Kidney tubule cell (primary cell): Measurements from ENCODE around the gene USP5.
A peak's percentile ranks its signal among the peaks of the same experiment; 100 is the strongest.
"Not testable (repeated sequence)": the region's sequence is repeated elsewhere in the genome, so short reads cannot be mapped to it uniquely, and the experiment has no call there.

ENCODE experiments used
- DNase-seq: peaks from one replicate; pipeline ENCODE4 v3.0.0-alpha.2; 2018; ENCODE audit warnings: low spot score

The USP5 gene

DNA sequence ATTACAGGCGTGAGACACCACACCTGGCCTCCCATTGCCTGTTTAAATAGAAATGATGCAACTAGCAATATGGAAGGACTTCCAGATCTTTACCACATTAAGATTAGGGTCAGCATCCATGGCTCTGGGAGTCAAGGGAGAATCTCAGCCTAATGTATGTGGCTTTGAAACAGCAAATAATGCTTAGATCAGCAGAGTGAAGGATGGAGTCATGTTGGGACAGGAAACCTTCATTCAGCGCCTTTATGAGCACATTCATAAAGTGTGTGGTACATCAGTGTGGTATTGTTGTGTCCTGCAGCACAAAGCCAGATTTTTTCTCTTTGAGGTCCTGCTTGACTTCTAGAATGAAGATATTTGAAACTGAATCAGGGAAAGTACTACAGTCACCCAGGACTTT lies 36.4 kb downstream of the USP5 start:
- no peak for DNase-seq

DNA sequence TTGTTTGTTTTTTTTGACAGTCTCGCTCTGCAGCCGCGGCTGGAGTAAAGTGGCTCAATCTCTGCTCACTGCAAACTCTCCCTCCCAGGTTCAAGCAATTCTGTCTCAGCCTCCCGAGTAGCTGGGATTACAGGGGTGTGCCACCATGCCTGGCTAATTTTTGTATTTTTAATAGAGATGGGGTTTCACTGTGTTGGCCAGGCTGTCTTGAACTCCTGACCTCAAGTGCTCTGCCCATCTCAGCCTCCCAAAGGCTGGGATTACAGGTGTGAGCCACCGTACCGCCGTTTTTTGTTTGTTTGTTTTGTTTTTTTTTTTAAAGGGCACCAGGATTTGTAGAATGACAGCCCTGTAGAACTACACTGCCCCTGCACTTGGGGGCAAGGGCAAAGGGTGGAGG lies 36.8 kb downstream of the USP5 start:
- DNase-seq = not testable (repeated sequence)

DNA sequence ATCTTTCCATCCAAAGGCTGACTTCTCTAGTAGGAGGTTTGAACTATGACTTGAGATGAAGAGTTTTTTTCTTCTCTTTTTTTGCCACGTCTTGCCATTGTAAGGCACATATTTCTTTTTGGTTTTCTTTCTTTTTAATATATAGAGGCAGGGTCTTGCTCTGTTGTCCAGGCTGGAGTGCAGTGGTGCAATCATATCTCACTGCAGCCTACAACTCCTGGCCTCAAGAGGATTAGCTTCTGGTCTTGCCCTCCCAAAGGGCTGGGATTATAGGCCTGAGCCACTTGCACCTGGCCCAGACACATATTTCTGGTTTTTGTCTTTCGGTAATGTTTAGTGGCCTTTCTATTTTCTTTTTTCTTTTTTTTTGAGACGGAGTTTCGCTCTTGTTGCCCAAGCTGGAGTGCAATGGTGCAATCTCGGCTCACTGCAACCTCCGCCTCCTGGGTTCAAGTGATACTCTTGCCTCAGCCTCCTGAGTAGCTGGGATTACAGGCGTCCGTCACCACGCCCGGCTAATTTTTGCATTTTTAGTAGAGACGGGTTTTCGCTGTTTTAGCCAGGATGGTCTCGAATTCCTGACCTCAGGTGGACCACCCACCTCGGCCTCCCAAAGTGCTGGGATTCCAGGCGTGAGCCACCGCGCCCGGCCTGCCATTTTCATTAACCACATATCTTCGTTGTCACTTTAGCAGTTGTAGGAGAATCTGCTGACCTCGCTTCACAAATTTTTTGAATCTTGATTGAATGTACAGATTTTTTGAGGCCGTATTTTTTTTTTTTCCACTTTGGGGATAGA lies 38.0 kb downstream of the USP5 start:
- DNase-seq = not testable (repeated sequence)

DNA sequence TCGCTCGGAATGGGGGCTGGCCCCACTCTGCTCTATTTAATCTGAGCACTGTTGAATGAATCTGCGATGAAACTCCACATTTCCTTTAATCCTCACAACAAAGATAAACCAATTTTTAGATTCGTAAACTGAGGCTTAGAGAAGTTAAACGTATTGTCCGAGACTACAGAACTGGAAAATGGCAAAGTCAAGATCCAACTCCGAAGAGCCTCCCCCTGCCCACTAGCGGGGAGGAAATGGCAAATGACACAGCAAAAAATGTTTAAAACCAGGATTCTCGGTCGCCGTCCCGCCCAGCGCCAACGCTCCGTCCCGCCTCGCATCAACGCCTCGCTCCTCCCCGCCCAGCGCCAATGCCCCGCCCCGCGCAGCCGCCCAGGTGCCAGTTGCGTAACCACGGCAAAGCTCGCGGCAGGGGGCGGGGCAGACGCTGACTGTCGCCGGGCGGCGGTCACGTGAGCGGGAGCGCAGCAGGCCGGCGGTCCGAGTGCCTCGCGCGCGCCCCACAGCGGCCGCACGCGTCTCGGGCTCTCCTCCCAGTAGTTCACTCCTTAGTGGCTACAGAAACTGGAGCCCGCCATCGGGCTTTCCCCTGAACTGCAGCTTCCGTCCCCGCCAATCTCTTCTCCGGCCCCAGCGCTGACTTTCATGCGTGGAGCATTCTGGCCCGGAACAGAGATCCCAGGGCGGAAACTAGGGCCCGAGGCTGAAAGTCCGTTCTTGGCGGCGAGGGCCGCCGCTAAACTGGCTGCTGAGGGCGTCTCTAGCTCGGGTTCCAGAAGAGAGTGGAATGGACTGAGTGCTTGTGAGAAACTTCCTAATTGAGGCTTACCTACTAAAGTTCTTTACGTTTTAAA lies 39.1 kb downstream of the USP5 start:
- DNase-seq = peak; percentile 98

DNA sequence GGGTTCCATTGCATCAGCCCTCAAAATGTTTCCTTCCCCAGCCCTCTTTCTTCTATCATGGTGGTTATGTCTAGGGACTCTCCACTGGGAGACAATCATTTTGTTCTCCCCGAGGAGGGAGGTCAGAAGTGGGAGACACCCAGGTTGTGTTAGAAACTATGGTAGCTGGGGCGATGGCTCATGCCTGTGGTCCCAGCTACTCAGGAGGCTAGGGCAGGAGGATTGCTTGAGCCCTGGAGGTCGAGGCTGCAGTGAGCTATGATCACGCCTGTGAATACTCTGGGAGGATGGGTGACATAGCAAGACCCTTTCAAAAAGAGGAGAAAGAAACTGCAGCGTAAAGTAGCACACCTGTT lies 39.7 kb downstream of the USP5 start:
- no peak for DNase-seq

DNA sequence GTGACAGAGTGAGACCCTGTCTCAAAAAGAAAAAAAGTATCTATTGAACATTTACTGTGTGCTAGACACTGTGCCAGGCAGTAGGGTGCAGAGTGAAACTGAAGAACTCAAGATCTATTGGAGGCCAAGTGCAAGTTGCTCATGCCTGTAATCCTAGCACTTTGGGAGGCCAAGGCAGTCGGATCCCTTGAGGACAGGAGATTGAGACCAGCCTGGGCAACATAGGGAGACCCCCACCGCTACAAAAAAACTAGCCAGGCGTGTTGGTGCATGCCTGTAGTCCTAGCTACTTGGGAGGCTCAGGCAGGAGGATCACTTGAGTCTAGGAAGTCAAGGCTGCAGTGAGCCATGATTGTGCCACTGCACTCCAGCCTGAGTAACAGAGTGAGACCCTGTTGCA lies 40.7 kb downstream of the USP5 start:
- DNase-seq = not testable (repeated sequence)

DNA sequence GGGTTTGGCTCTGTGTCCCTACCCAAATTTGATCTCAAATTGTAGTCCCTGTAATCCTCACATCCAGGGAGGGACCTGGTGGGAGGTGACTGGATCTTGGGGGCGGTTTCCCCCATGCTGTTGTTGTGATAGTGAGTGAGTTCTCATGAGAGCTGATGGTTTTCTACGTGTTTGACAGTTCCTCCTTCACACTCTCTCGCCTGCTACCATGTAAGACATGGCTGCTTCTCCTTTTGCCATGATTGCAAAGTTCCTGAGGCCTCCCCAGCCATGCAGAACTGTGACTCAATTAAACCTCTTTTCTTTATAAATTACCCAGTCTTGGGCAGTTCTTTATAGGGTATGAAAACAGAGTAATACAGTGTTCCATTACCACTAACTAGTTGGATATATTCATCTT lies 42.4 kb downstream of the USP5 start:
- no peak for DNase-seq

DNA sequence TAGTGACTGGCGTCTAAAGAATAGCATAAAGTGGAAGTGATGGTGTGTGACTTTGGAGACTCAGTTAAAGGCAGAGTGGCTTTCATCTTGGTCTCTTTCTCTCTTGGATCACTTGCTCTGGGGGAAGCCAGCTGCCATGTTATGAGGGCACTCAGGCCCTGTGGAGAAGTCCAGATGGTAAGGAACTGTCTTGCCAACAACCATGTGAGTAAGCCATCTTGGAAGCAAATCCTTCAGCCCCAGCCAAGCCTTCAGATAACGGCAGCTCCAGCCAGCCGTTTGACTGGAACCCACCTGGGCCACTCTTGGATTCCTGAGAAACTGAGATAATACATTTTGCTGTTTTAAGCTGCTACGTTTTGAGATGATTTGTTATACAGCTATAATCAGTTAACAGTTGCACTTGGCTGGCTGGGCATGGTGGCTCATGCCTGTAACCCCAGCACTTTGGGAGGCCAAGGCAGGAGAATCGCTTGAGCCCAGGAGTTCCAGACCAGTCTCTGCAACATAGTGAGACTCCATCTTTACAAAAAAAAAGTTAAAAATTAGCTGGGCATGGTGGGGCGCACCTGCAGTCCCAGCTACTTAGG lies 45.0 kb downstream of the USP5 start:
- no peak for DNase-seq

DNA sequence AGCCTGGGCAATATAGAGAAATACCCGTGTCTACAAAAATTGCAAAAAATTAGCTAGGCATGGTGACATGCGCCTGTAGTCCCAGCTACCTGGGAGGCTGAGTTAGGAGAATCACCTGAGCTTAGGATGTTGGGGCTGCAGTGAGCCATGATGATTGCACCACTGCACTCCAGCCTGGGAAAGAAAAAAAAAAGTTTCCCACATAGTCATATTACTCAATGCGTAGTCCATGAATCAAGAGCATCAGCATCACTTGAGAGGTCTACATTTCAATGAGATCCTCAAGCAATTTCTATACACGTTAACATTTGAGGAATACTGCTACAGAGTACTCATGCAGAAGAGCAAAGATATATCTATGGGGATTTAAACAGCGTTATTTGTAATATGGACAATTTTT lies 47.5 kb downstream of the USP5 start:
- no peak for DNase-seq

DNA sequence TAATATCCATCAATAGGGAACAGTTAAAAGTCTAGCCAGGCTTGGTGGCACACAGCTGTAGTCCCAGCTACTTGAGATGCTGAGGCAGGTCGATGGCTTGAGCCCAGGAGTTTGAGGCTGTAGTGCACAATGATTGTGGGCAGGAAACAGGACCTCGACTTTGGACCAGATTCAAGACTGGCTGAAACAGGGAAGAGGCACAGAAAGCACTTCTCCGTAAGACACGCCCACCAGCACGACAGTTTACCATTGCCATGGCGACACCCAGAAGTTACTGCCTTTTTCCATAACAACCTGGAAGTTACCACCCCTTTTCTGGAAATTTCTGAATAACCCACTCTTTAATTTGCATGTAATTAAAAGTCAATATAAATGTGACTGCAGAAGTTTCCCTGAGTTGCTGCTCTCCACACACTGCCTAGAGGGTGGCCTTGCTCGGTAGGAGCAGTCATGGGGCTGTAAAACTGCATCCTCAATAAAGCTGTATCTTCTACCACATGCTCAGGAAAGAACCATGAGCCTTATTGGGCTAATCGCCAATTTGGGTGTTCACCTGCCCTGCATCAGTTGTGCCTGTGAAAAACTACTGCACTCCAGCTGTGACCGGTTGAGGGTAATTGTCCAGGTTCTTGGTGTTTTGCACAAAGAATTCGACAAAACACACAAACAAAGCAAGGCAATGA lies 48.0 kb downstream of the USP5 start:
- DNase-seq = no peak

DNA sequence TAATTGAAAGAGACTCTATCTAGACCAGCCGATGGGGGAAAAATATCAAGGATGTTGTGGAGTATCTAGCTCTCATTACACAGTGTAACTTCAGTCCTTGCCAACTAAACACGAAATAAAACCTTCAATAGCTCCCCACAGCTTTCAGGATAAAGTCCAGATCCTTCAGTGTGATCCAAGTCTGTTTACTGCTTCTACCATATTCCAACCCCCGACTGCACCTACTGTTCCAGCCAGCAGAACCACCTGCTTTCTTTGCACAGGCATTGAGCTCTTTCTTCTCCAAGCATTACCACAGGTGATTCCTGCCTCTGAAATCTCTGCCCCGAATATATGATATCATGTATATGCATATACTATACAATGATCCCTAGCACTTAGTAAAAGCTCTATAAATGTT lies 50.5 kb downstream of the USP5 start:
- DNase-seq = no peak

DNA sequence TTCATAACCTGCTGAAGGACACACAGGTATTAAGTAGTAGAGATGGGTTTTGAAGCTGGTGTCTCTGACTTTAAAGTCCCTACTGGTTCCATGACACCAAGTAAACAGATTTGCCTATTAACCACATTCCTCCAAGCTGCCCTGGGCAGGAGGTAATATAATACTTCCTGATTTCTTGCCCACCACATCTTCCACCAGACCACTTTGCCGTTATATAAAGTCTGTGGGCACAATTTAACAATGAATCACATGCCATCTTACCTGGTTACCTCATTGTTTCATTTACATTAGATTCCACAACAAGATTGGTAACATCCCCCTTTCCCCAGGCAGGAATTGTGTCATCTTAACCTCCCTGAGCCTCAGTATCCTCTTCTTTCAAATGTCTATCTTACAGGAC lies 51.8 kb downstream of the USP5 start:
- DNase-seq = peak; percentile 60

DNA sequence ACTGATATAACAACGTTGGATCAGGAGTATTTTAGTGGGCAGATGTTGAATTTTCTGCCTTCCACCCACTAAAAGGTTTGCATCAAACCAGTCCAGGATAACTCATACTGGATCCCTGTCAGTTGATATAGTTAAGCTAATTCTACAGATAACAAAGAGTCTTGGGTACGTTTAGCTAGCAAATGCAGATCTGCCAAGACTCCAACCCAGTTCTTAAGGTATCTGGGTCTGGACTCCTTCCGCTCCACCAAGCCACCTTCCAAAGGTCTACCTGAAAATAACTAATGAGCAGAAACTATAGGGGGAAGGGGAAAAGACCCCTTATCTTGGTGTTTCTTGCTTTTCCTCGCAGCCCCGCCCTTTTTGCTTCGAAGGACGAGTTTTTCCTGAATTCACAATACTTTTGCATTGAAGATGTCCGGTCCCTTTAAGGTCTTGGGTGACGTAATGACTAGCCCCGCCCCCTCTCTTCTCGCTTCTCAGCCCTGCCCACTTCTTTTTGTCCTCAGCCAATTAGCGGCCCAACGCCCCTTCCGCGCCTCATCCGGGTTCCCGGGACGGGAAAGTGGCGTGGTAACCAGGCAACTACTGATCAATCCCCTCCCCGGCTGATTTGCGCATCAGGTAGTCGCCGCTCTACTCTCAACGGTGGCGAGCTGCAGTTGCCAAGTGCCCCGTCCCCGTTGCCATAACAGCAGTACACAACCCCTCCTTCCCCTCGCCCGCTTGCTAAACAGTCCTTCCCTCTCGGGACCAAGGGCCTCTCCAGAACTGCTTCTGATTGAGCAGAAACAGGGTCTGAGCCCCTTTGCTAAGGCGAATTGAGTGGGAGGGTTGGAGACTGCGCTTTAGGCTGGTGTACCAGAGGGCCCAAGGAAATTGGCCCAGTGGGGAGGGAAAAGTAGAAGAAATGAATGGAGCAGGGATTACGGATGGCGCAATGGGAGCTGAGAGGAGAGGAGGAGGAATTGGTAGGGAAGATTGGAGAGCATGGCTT lies 52.6 kb downstream of the USP5 start, which contains the start of gene LRRC23:
Gene LRRC23, plus strand, starts transcription at position 543 of the 997 bp plus-strand sequence. CDS start 812 bp downstream, outside the sequence.
- peak; percentile 96 for DNase-seq

DNA sequence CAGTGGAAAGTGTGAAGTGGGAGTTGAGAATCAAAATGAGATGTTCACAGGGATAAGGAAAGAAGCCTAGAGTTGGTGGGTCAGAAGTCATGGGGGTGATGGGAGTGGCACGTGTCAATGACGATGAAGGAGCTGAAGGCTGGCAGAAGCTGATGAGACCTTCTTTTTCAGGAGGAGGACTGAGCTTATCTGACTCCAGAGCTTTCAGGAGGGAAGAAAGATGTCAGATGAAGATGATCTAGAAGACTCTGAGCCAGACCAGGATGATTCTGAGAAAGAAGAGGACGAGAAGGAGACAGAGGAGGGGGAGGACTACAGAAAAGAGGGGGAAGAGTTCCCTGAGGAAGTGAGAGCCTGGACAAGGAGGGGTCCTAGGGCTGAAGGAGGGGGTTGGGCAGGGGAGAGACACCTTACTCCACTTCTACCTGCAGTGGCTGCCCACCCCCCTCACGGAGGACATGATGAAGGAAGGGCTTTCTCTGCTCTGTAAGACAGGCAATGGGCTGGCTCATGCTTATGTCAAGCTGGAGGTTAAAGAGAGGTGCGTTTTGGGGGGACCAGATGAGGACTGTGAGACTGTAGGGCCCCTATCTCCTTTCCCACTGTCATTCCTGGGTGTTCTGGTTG lies 53.6 kb downstream of the USP5 start:
- no peak for DNase-seq

DNA sequence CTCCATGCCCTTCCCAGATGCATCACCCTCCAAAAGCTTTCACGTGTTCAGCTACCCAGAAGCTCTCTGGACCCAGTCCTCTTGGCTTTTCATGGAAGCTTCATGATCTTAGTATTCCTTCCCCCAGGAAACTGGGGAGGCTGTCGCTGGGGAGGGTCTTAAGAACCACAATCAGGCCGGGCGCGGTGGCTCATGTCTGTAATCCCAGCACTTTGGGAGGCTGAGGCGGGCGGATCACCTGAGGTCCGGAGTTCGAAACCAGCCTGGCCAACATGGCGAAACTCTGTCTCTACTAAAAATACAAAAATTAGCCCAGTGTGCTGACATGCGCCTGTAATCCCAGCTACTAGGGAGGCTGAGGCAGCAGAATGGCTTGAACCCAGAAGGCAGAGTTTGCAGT lies 56.2 kb downstream of the USP5 start:
- not testable (repeated sequence) for DNase-seq

DNA sequence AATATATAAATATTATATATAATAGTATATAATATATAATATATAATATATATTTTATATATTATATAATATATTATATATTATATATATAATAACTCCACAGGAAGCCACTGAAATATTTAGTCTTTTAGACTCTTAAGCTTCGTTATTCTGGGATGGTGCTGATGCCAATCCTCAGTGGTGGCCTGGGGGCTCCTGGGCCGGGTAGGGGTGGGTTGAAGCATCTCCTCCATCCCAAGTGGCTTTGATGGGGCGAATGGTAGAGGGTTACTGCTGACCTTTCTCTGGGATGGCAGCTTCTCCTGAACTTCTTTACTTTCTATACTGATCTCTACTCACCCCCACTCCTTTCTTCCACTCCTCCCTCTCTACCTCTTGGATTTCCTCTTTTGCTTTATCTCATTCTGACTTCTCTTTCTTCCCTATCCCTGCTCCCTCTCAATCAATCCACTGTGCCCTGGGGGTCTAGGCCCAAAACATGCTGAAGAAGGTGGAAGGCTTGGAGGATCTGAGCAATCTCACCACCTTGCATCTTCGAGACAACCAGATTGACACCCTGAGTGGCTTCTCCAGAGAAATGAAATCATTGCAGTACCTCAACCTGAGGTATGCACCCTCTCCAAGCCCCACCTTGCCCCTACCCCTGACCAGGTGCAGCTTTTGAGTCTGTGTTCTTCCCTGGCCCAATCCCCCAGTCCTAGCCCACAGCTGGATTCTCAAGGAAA lies 57.6 kb downstream of the USP5 start:
- no peak for DNase-seq

DNA sequence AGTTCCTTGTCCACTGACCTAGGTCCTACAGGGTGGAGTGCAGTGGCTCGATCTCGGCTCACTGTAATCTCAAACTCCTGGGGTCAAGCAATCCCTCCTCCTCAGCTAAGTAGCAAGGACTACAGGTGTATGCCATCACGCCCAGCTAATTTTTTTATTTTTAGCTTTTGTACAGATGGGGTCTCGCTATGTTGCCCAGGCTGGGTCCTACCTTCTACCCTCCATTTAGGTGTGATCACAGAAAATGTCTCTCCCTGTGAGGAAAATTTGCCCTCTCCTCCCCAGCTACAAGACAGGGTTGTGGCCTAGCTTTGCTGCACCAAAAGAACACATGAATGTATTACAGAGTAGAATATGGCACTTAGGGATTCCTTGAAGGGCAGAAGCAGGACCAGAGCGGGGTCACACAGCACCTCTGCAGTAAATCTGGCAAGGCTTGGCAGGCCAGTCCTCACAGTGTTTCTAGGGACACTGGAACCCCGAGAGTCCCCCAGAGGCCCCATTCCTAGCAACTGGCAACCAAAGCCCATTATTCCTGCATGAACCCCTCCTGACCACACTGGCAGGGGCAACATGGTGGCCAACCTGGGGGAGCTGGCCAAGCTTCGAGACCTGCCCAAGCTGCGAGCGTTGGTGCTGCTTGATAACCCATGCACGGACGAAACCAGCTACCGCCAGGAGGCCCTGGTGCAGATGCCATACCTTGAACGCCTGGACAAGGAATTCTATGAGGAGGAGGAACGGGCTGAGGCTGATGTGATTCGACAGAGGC lies 60.4 kb downstream of the USP5 start:
- DNase-seq = no peak

DNA sequence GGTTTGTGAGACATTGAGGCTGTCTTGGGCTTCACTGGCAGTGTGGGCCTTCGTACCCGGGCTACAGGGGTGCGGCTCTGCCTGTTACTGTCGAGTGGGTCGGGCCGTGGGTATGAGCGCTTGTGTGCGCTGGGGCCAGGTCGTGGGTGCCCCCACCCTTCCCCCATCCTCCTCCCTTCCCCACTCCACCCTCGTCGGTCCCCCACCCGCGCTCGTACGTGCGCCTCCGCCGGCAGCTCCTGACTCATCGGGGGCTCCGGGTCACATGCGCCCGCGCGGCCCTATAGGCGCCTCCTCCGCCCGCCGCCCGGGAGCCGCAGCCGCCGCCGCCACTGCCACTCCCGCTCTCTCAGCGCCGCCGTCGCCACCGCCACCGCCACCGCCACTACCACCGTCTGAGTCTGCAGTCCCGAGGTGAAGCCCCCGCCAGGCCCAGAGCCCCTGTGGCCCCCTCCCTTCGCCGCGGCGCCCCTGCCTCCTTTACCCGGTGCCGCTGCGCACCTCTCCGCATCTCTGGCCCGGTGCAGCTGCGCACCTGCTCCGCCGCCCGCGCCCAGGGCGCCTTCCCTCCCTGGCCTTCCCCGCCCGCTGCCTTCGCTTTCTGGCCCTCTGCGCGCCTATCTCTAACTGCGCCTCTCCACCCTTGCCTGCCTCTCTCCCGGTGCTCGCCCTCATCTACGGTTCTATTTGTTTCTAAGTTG lies 62.4 kb downstream of the USP5 start, which contains the start of gene ENO2:
Gene ENO2, plus strand, starts transcription at position 335 of the 701 bp plus-strand sequence. CDS start 1,253 bp downstream, outside the sequence.
- peak; percentile 82 for DNase-seq
